HS-5 (cell line): Measurements from ENCODE around the gene EDAR.

Experiments
- DNase-seq: peaks from one replicate; pipeline ENCODE4 v3.0.0-alpha.2; 2012; ENCODE audit warnings: low read depth

Gene EDAR

GRCh38 chr2:108852375-108852774, 136.6 kb downstream of the EDAR start:
- no peak for DNase-seq

DNA sequence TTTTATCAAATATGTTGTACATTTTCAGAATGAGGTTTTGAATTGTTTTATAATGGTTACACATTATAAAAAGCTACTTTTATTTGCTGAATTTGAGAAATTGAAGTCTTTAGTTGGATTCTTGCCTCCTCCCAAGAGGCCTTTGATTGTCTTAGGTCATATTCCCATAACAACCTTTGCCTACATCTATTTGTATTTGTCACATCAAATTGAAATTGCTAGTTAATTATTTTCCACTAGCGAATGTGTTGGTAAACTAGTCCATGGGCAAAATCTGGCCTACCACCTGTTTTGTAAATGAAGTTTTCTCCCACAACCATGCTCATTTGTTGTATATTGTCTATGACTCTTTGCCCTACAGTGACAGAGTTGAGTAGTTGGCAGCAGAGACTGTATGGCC, 142.0 kb downstream of the EDAR start:
- DNase-seq = no peak

- DNase-seq = no peak
Measured at GRCh38 chr2:108845923-108846322, 143.1 kb downstream of the EDAR start.
